Measurements from ENCODE around the gene EREG. TPM values are rescaled to one million over a fixed set of nuclear protein-coding genes. Genes with fewer than 3 reads are reported as not detected.

EREG gene
- total and polyA plus RNA-seq, 2 donors (not counting 1 experiment from before 2014, with no cell fraction given), result 0.33 TPM; not detected in 1

- TF ChIP-seq EZH2 (IDR thresholded peaks at IDR 0.05; ENCODE audit: borderline replicate concordance, insufficient read depth, low read depth, low read length, poor library complexity, severe bottlenecking), result no peak
- TF ChIP-seq, protein P1, sequence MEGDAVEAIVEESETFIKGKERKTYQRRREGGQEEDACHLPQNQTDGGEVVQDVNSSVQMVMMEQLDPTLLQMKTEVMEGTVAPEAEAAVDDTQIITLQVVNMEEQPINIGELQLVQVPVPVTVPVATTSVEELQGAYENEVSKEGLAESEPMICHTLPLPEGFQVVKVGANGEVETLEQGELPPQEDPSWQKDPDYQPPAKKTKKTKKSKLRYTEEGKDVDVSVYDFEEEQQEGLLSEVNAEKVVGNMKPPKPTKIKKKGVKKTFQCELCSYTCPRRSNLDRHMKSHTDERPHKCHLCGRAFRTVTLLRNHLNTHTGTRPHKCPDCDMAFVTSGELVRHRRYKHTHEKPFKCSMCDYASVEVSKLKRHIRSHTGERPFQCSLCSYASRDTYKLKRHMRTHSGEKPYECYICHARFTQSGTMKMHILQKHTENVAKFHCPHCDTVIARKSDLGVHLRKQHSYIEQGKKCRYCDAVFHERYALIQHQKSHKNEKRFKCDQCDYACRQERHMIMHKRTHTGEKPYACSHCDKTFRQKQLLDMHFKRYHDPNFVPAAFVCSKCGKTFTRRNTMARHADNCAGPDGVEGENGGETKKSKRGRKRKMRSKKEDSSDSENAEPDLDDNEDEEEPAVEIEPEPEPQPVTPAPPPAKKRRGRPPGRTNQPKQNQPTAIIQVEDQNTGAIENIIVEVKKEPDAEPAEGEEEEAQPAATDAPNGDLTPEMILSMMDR (IDR thresholded peaks at IDR 0.05), result no peak
- Mint-ChIP-seq H3K9me3 (ENCODE audit: insufficient read depth) (no peaks in the 10 kb centered on the region), H3K27ac (no peak overlapping the region), H3K4me1 (no peaks in the 10 kb centered on the region), H3K4me3 (no peak overlapping the region), H3K27me3 (peaks cover 11% of the 10 kb centered on the region)
- H3K27me3 ChIP-seq (replicated peaks in 1 of 4; ENCODE audit: control extremely low read depth in 1 of 4, control insufficient read depth in 3 of 4, insufficient read depth in 4 of 4, low read length in 3 of 4), result no peaks in the 10 kb centered on the region
- no peak overlapping the region for H3K27ac ChIP-seq (ENCODE audit: low read length in 2 of 2)
- ChIA-PET CTCF (no interaction called here), POLR2A (no interaction called here)
- H3K4me1 ChIP-seq (ENCODE audit: control insufficient read depth in 2 of 2, insufficient read depth in 2 of 2, low read length in 2 of 2), result no peaks in the 10 kb centered on the region
- no peak for DNase-seq
- ATAC-seq (ENCODE audit: low read depth), result no peak
- H4K20me1 ChIP-seq (ENCODE audit: control insufficient read depth, insufficient read depth, low read length, poor library complexity, severe bottlenecking), result no peaks in the 10 kb centered on the region
- H3K4me2 ChIP-seq (replicated peaks; ENCODE audit: low read depth, low read length, poor library complexity, severe bottlenecking), result no peak overlapping the region
- intact Hi-C loops (cut with micrococcal nuclease), result no loop called here
- no peaks in the 10 kb centered on the region for H3K79me2 ChIP-seq (ENCODE audit: control insufficient read depth, insufficient read depth, low read length)
- no peaks in the 10 kb centered on the region for H3K9me3 ChIP-seq (ENCODE audit: control extremely low read depth in 1 of 3, control insufficient read depth in 2 of 3, insufficient read depth in 1 of 3, low read length in 2 of 3)
- no peak overlapping the region for H2AFZ ChIP-seq (ENCODE audit: insufficient read depth, low read depth, low read length, poor library complexity, severe bottlenecking)
- H3K4me3 ChIP-seq (ENCODE audit: control extremely low read depth in 1 of 5, extremely low read depth in 1 of 5, insufficient read depth in 1 of 5, low read depth in 2 of 5, low read length in 4 of 5), result no peak overlapping the region
- no peak overlapping the region for H3K9ac ChIP-seq (ENCODE audit: low read length)
- no peaks in the 10 kb centered on the region for H3K36me3 ChIP-seq (replicated peaks in 1 of 2; ENCODE audit: control extremely low read depth in 1 of 2, control insufficient read depth in 1 of 2, extremely low read depth in 1 of 2, insufficient read depth in 2 of 2, low read length in 1 of 2)
These were observed 63.3 kb downstream of the EREG start for GRCh38 chr4:74428276-74428675.

DNA sequence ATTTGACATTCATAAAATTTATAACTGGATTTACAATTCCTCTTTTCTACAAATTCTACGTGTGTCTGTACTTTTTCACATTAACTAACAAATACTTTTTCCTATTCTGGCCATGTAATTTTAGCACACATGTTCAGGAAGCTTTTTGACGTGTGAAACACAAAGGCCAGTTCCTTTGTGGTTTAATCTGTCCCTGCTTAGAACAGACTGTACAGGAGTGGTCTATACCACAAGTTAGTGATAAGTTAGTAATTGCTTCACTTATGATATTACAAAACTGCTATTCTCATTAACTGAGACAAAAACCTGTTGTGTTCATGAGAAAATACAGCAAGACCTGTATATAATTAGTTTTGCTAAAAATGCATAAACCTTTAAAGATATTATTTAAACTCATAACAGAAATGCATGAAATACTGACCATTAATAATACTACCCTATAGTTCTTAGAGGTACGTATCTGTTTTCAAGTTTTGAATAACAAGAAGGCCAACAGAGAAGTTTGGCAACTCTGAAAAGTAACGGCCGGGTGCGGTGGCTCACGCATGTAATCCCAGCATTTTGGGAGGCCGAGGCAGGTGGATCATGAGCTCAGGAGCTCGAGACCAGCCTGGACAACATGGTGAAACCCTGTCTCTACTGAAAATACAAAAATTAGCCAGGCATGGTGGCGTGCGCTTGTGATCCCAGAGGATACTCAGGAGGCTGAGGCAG lies 66.3 kb downstream of the EREG start:
- Histone ChIP-seq H3K36me3 (replicated peaks in 1 of 2; ENCODE audit: control extremely low read depth in 1 of 2, control insufficient read depth in 1 of 2, extremely low read depth in 1 of 2, insufficient read depth in 2 of 2, low read length in 1 of 2) (no peaks in the 10 kb centered on the region), H3K4me1 (ENCODE audit: control insufficient read depth in 2 of 2, insufficient read depth in 2 of 2, low read length in 2 of 2) (no peaks in the 10 kb centered on the region), H3K79me2 (ENCODE audit: control insufficient read depth, insufficient read depth, low read length) (no peaks in the 10 kb centered on the region), H3K4me2 (replicated peaks; ENCODE audit: low read depth, low read length, poor library complexity, severe bottlenecking) (no peak overlapping the region), H3K9ac (ENCODE audit: low read length) (no peak overlapping the region), H2AFZ (ENCODE audit: insufficient read depth, low read depth, low read length, poor library complexity, severe bottlenecking) (no peak overlapping the region), H3K4me3 (ENCODE audit: control extremely low read depth in 1 of 5, extremely low read depth in 1 of 5, insufficient read depth in 1 of 5, low read depth in 2 of 5, low read length in 4 of 5) (no peak overlapping the region), H3K9me3 (ENCODE audit: control extremely low read depth in 1 of 3, control insufficient read depth in 2 of 3, insufficient read depth in 1 of 3, low read length in 2 of 3) (no peaks in the 10 kb centered on the region), H4K20me1 (ENCODE audit: control insufficient read depth, insufficient read depth, low read length, poor library complexity, severe bottlenecking) (no peaks in the 10 kb centered on the region), H3K27ac (ENCODE audit: low read length in 2 of 2) (no peak overlapping the region), H3K27me3 (replicated peaks in 1 of 4; ENCODE audit: control extremely low read depth in 1 of 4, control insufficient read depth in 3 of 4, insufficient read depth in 4 of 4, low read length in 3 of 4) (peaks cover 0 to 2% (median 0%) of the 10 kb centered on the region in 4 experiments)
- TF ChIP-seq EZH2 (IDR thresholded peaks at IDR 0.05; ENCODE audit: borderline replicate concordance, insufficient read depth, low read depth, low read length, poor library complexity, severe bottlenecking), result no peak
- TF ChIP-seq, protein P1 (IDR thresholded peaks at IDR 0.05), result no peak
- DNase-seq (no peak), ATAC-seq (ENCODE audit: low read depth) (no peak)
- Mint-ChIP-seq H3K27me3 (peaks cover 15% of the 10 kb centered on the region), H3K4me1 (no peaks in the 10 kb centered on the region), H3K27ac (no peak overlapping the region), H3K4me3 (no peak overlapping the region), H3K9me3 (ENCODE audit: insufficient read depth) (no peaks in the 10 kb centered on the region)
- CTCF ChIA-PET, result interaction anchor here (0.5 kb wide), 1 partner anchor 56 kb away, joined by 3 read pairs; no protein-coding TSS in a partner anchor
- 37% methylated on average over 6 of the region's 11 CpGs for WGBS (ENCODE audit: insufficient coverage)
- intact Hi-C loops (cut with micrococcal nuclease), result no loop called here
- POLR2A ChIA-PET, result no interaction called here
